RCC 7860 (cell line): ENCODE measurements around the gene TMEM63A.
"Not testable (repeated sequence)": the region's sequence is repeated elsewhere in the genome, so short reads cannot be mapped to it uniquely, and the experiment has no call there.

ENCODE experiments used
- DNase-seq: peaks from one replicate; pipeline ENCODE4 v3.0.0-alpha.2; 2015; ENCODE audit warnings: low spot score
- FAIRE-seq: peaks from 2 replicates; lab custom pipeline; 2012; peaks lifted over from hg19 to GRCh38; lab: Jason Lieb, UNC

Gene TMEM63A

DNA sequence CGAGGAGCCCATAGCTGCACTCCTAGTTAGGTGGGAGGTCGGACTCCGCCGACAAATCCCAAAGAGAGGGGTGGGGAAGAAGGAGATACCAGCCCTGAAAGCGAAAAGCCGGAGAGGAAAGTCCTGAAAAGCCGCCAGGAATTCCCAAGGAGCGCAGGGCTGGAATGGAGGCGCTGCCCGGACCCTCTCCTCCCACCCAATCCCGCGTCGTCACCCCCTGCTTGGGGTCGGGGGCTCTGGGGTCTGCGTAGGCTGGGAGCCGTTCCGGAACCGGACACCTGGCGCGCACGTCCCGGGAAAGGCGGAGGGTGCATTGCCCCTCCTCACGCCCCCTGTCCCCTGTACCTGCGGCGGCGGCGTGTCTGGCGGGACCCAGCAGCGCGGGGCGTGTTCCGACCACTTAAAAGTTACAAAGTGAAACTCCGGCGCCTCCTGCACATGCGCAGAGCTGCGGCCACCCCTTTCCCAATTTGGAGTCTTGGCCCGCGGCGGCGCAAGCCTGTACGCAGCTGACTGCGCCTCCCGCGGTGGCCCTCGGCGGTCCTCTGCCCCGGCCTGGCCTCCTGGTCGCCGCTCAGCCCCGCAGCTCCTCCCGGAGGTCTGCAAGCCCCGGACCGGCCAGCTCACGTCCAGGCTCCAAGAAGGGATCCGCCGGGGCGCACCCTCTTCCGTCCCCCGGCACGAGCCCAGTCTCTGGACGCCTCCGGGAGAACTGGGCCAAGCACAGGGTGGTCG, at the start of gene TMEM63A:
TMEM63A (minus strand) TSS at position 422 of the 735 bp plus-strand sequence. CDS start 4,800 bp downstream, outside the sequence.
- DNase-seq (peak; percentile 72), FAIRE-seq (no peak)

GRCh38 chr1:225931270-225932136, 49.3 kb upstream of the TMEM63A start:
- FAIRE-seq: no peak

GRCh38 chr1:225930566-225930965, 48.4 kb upstream of the TMEM63A start:
- FAIRE-seq: no peak
- DNase-seq: no peak

More at GRCh38 chr1:225931270-225932136, 49.3 kb upstream of the TMEM63A start:
- DNase-seq: no peak

DNA sequence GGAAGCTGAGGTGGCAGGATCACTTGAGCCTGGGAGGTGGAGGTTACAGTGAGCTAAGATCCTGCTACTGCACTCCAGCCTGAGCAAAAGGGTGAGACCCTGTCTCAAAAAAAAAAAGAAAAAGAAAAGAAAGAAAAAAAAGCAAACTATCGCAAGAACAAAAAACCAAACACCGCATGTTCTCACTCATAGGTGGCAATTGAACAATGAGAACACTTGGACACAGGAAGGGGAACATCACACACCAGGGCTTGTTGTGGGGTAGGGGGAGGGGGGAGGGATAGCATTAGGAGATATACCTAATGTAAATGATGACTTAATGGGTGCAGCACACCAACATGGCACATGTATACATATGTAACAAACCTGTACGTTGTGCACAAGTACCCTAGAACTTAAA, 47.3 kb upstream of the TMEM63A start:
- DNase-seq, FAIRE-seq: not testable (repeated sequence)

DNA sequence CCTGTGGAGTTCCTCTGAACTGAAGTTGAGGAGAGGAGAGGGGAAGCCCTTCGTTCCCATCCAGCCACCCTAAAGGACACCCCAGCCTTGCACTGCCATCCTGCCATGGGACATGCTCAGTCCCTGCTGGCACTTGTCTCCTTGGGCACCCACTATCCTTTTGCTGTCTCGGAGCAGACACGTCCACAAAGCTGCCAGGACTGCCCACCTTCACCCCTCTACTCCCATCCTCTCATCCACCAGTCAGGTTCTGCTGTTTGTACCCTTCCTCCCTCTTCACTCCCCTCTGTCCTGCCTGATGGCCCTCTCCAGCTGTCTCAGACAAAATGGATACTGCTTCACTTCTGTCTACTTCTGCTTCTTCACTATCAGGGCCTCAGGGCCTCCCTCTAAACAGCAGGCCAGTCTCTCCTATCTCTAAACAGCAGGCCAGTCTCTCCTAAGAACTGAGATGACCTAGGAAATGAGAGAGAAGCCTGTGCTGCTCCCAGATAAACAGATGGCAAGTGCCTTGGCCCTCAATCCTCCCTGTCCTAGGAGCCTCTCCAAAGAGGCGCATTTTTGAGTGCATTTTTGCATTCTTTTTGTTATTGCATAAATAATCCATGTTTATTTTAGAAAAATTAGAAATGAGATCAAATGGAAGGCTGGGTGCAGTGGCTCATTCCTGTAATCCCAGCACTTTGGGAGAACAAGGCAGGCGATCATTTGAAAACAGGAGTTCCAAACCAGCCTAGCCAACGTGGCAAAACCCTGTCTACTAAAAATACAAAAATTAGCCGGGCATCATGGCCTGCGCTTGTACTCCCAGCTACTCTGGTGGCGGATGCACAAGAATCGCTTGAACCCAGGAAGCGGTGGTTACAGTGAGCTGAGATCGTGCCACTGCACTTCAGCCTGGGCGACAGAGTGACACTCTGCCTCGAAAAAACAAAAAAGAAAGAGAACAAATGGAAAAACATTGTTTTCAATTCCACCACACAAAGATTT, 46.3 kb upstream of the TMEM63A start:
- no peak for DNase-seq
- no peak for FAIRE-seq

DNA sequence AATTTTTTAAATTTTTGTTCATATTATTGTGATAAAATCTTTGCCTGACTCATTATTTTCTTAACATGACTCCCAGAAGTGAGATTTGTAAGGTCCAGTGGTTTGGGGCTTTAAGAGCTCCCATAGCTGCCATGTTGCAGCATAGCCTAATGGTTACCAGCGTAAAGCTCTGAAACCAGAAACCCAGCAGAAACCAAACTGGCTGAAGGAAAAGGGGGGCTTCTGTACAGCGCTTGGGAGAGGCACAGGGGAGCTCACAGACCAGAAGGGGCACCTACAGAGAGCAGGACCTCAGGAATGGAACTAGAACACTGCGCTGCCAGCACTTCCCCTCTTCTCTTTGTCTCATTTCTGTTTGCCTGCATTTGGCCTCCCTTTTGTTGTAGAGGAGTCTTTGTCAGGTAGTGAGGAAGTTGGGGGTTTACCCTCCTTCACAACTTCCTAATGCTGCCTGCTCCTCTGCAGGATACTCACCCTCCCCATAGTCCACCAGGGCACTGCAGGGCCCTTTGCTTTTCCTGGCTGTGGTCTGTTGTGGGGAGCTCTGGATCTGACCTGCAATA, 44.5 kb upstream of the TMEM63A start:
- DNase-seq: no peak
- no peak for FAIRE-seq

DNA sequence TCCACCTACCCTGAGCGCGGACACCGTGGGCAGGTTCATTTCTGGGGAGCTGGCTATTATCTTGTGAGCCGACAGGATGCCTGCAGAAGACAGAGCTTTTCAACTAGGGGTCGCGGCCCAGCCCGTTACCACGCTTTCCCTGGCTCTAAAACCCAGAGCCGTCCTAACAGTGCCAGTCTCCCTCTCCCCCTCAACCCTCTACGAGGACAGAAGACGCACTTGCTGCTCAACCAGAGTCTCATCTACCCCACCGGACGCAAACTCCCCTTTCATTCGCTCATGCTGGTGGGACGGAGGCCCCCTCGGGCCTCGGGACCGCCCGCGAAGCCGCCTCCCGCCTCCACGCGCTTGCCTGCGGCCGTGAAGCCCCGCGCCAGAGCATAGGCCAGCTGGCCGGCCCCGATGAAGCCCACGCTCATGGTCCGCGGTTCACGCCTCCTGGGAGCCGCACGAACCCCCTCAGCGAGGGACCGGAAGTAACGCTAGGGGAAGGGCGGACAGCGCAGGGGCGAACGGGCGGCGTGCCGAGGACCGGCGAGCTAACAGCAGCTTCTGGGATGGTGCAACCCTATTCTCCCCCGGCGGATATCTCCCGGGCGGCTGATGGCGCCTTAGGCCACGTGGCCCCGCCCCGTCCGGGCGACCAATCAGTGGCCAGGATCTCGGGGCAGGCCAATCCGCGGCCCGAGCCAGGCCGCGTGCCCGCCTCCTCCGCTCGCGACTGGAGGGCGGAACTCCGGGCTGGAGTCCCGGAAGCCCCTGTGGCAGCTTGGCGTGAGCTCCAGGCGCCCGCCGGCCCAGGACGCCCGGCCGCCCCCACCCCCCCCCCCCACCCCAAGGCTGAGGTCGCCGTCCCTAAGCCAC, 41.7 kb upstream of the TMEM63A start, which contains the start of gene PYCR2:
PYCR2 (minus strand) TSS at position 559 of the 864 bp plus-strand sequence; CDS start at position 419, 140 bp downstream.
- DNase-seq (peak; percentile 94), FAIRE-seq (peak; percentile 52)

GRCh38 chr1:225923381-225923691, 41.2 kb upstream of the TMEM63A start:
- no peak for FAIRE-seq
- DNase-seq: peak; percentile 11

DNA sequence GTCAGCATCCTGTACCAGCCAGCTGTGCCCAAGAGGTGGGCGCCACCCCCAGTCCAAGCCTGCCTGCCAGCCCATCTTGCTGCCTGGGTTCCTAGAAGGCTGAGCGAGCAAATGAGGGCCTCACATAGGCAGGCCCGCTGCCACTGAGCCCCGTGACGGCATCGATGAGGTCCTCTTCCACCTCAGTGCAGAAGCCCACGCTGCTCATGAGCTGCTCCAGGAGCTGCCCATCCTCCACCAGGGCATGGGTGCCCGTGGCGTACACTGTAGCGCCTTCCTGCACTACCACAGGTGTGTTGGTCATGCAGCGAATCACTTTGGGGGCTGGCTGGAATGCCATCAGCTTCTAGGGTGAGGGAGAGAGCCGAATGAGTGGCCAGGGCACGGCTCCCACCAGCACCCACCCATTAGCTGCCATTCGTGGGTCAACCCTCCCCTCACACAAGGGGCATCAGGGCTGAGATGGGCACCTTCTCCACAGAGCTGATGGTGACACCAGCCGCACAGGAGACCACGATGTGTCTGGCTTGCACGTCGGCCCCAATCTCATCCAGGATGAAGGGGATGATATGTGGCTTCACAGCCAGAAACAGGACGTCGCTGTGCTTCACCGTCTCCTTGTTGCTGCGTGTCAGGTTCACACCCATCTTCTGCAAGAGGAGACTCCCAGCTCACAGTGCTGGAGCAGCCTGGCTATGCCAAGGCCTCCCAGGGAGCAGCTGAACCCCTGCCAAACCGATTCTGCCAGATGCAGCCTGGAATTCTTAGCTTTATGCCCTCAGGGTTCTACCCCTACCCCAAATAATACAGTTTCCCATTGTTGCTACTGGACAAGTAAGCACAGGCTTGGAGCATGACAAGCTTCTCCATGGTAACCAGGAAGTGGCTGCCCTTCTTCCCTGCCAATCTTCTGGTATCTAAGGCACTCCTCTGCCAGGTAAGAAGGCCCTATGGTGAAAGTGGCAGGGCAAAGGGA, 39.8 kb upstream of the TMEM63A start:
- DNase-seq: no peak
- FAIRE-seq: no peak

- peak; percentile 35 for FAIRE-seq
- DNase-seq: no peak
Observed at GRCh38 chr1:225919906-225920305, 37.7 kb upstream of the TMEM63A start.

DNA sequence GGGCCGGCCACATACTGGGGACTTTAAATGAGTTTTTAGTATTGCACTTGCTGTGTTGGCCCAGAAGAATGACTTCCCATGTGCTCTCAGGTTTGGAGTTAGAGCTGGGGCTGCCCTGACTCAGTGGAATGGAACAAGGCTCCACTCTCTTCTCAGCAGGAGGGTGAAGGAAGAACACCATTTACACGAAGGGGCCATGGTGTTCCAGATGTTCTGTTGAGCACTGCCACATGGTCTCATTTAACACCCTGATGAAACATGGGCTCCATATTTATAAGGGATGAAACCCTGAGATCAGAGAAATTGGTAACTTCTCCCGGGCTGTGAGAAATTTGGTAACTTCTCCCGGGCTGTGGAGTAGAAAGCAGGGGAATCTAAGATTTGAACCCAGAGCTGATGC, 36.1 kb upstream of the TMEM63A start:
- DNase-seq: no peak
- FAIRE-seq: no peak

DNA sequence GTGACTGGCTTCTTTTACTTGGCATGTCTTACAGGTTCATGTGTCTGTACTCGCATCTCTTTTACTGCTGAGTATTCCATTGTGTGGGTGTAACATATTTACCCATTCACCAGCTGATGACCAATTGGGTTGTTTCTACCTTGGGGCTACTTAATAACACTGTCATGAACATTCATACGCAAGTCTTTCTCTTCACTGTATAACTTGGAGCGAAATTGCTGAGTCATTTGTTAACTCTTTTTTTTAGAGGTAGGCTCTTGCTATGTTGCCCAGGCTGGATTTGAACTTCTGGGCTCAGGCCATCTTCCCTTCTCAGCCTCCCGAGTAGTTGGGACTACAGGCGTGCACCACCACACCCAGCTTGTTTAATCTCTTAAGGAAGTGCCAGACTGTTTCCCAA, 35.4 kb upstream of the TMEM63A start:
- FAIRE-seq (no peak), DNase-seq (no peak)

DNA sequence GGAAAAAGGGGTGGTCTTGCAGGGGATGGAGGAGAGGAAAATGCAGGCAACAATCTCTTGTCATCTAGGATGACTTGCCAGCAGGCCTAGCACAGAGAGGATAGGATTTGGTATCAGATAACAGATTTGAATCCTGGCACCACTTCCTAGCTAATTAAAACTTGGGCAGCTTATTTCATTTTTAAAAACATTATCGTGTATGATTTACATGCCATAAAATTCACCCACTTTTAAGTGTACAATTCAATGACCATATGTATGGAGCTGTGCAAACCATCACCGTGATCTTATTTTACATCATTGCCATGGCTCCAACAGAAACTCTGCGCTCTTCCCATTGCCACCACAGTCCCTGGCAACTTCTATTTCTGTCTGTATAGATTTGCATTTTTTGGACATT, 34.9 kb upstream of the TMEM63A start:
- FAIRE-seq (no peak), DNase-seq (no peak)

DNA sequence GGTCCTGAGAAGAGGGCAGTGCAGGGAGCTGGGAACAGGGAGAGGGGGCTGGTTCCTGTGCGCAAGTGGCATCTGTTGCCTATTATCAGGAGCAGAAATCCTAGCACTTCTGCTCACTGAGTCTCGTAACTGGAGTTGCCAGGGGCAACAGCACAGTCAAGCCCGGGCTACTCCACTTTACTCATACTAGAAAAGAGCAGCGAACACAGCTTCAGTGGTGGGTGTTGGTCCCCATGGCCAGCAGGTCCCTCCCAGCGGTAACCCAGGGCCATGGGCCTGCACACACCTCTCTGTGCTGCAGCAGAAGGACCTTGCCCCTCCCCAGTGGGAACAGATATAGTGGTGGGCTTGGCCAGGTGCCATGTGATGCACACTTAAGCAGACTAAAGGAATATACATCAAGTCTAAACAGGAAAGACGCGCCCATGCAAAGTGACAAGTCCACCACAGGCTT, 33.4 kb upstream of the TMEM63A start:
- no peak for FAIRE-seq
- DNase-seq: no peak

DNA sequence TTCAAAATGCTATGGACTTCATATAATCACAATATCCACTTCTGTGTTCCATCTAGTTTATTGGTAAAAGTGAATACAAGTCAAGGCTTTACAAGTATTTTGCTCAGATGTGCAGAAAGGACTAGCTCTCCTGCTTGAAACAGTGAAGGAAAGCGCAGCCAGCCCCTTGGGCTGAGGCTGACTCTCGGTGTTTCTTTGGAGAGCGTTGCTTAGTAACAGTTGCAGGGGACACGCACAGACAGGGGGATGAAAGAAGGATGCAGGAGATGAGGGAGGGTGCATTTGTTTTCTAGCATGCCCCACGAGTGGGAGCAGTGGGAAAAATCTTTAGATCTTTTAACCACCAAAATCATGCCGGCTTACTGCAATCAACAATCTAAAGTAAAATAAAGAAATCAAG, 32.8 kb upstream of the TMEM63A start:
- DNase-seq (no peak), FAIRE-seq (no peak)

DNA sequence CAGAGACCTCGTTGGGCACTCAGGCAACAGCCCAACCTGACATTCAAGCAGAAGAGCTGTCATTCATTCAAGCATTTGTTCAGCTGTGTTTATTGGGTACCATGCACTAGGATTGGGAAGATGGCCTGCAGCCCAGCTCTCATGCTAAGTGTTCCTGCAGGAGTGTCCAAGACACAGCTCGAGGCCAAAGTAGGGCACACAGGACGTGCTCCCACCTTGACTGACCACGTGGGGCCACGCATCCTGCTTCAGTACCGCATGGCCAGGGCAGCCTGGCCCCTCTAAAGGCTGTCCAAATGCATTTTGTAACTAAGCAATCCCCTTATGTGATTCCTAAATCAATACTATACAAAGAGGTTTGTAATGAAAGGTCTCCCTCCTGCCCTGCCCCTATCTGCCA, 32.2 kb upstream of the TMEM63A start:
- DNase-seq (no peak), FAIRE-seq (no peak)

DNA sequence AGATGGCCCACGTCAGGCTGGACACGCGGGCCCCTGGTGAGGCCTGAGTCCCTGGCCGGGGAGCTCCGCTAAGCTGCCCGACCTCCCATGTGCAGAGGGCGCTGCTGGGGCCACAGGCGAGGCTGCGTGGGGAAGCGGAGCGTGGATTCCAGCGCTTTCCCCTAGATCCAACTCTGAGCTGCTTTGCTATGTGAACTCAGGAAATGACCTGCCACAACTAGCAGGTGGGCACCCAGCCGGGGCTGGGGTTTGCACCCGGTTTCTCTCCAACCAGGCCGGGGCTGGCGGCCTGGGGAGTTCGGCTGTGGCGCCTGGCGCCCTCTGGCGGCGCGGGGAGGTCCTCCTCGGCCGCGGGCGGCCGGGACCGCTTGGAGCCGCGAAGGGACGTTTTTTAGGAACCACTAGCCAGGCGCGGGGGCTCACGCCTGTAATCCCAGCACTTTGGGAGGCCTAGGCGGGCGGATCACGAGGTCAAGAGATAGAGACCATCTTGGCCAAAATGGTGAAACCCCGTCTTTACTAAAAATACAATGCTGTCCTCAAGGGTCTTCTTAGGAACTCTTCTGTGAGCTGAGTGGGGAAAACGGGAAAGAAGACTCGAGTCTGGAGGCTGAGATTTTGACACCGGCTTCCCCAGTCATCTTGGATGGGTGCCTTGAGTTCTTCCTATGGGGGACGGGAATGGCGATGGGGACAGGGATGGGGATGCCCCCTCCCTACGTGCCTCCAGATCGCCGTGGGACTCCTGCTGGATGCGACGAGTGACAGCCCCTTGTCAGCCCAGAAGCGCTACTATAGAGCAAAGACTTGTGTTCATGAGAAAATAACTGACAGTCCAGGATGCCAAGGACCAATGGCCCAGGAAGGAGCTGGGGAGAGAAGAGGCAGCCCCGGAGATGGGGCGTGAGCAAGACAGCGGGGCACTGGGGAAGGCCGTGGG, 29.3 kb upstream of the TMEM63A start:
- DNase-seq (no peak), FAIRE-seq (no peak)
